Astrocyte of the spinal cord (primary cell): ENCODE results near the gene RAB3GAP1.

Source experiments
- DNase-seq: peaks from one replicate; pipeline ENCODE4 v3.0.0; 2011; ENCODE audit warnings: low read depth, low spot score
- H3K4me3 ChIP-seq: 2 replicates; pipeline ENCODE4 v1.5.1; 2011; ENCODE audit warnings: low read depth, mild to moderate bottlenecking, low read length, moderate library complexity
- in situ Hi-C: cut with HindIII; loops from 2 replicates; pipeline ENCODE4 v1.10.0; 2017; ENCODE audit warnings: low sequenced_read_pairs
- TF ChIP-seq, protein P1 (sequence below): IDR thresholded peaks from 2 replicates; pipeline ENCODE4 v1.5.1; 2012; ENCODE audit warnings: low read depth, mild to moderate bottlenecking, low read length, inconsistent platforms

Gene RAB3GAP1

GRCh38 chr2:135168204-135168856, 116.2 kb downstream of the RAB3GAP1 start:
- no peak overlapping the region for H3K4me3 ChIP-seq
- in situ Hi-C loops: no loop called here
- DNase-seq: no peak
- TF ChIP-seq, protein P1, sequence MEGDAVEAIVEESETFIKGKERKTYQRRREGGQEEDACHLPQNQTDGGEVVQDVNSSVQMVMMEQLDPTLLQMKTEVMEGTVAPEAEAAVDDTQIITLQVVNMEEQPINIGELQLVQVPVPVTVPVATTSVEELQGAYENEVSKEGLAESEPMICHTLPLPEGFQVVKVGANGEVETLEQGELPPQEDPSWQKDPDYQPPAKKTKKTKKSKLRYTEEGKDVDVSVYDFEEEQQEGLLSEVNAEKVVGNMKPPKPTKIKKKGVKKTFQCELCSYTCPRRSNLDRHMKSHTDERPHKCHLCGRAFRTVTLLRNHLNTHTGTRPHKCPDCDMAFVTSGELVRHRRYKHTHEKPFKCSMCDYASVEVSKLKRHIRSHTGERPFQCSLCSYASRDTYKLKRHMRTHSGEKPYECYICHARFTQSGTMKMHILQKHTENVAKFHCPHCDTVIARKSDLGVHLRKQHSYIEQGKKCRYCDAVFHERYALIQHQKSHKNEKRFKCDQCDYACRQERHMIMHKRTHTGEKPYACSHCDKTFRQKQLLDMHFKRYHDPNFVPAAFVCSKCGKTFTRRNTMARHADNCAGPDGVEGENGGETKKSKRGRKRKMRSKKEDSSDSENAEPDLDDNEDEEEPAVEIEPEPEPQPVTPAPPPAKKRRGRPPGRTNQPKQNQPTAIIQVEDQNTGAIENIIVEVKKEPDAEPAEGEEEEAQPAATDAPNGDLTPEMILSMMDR: no peak

GRCh38 chr2:135169900-135170753, 118.0 kb downstream of the RAB3GAP1 start:
- no peak for DNase-seq
- in situ Hi-C loops: no loop called here

DNA sequence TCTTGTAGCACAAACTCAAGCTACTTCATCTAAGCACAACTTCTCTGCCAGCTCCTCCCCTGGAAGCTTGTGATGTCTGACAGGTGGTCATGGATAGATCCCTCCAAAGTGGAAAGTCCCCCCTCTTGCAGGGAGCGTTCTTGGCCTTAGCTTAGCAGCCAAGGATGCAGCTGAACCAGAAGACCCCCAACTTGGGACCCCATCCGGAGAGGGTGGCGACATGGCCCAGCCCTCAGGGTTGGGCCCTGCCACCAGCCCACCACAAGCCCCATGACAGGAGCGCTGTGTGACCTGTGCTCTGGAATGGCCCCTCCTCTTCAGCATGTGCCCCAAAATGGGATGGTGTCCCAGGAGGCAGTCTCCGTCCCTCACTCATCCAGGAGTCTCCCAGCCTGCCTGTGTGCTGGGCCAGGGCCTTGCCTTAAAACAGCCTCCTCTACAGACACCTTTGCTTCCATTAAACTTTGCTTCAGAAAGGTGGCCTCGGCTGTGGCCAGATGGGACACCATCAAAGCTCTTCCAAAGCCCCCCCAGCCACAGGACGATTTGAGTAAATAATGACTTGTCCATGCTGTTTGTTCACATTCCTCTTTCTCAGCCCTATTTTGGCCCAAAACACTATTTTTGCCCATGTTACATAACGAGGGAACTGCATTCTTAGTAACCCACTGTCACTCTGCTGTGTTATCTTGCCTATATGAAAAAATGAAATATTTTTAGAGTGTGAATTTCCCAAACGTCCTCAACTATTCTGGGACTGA, 122.1 kb downstream of the RAB3GAP1 start:
- no peak overlapping the region for H3K4me3 ChIP-seq
- in situ Hi-C loops: no loop called here
- no peak for DNase-seq
- TF ChIP-seq, protein P1: no peak

More at GRCh38 chr2:135169900-135170753, 118.0 kb downstream of the RAB3GAP1 start:
- H3K4me3 ChIP-seq: no peak overlapping the region
- TF ChIP-seq, protein P1: no peak

- no peak for DNase-seq
- H3K4me3 ChIP-seq: no peak overlapping the region
- TF ChIP-seq, protein P1: no peak
- in situ Hi-C loops: no loop called here
These were observed 122.7 kb downstream of the RAB3GAP1 start for GRCh38 chr2:135174810-135175093.

- H3K4me3 ChIP-seq: no peak overlapping the region
- TF ChIP-seq, protein P1: no peak
- DNase-seq: no peak
- in situ Hi-C loops: no loop called here
These were observed 123.1 kb downstream of the RAB3GAP1 start for GRCh38 chr2:135175177-135175576.

DNA sequence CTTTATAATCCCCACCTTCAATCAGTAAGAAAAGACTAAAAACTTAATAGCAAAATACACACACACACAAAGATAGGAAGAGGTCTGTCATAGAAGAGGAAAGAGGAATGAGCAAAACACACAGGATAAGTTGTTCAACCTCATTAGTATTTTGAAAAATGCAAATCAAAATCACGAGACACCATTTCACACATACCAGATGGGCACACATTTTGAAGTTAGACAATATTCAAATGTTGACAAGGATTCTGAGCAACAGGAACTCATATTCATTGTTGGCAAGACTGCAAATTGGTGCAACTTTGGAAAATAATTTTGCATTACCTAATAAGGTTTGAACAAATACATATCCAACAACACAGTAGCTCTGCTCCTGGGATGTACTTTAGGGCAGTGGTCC, 127.6 kb downstream of the RAB3GAP1 start:
- DNase-seq: no peak
- H3K4me3 ChIP-seq: no peak overlapping the region
- in situ Hi-C loops: no loop called here
- TF ChIP-seq, protein P1: no peak
